ENCODE measurements around the gene TMOD3. TPM values are rescaled to one million over a fixed set of nuclear protein-coding genes. Genes with fewer than 3 reads are reported as not detected.
A peak's percentile ranks its signal among the peaks of the same experiment; 100 is the strongest.
"Not testable (repeated sequence)": the region's sequence is repeated elsewhere in the genome, so short reads cannot be mapped to it uniquely, and the experiment has no call there.

The TMOD3 gene
- 47.4 and 49.4 TPM in 2 replicates for total RNA-seq (2012; rRNA removed)

GRCh38 chr15:51829376-51830275 lies at the start of gene TMOD3:
Gene TMOD3 (plus strand): TSS chr15:51829653. CDS start chr15:51862885, 33,232 bp downstream.
- Histone ChIP-seq H3K4me3 (ENCODE audit: low read length) (peak within 1 kb of the TSS; percentile 82), H3K9ac (ENCODE audit: low read depth, low read length) (peak within 1 kb of the TSS; percentile 86), H3K36me3 (ENCODE audit: insufficient read depth, low read length) (no peaks in the 10 kb centered on the region), H3K27me3 (ENCODE audit: control insufficient read depth, insufficient read depth, low read length) (no peaks in the 10 kb centered on the region), H3K9me3 (replicated peaks; ENCODE audit: low read length) (no peaks in the 10 kb centered on the region), H3K4me1 (ENCODE audit: control insufficient read depth, insufficient read depth, low read length) (peaks cover 32% of the 10 kb centered on the region), H3K4me2 (ENCODE audit: low read length) (peak within 1 kb of the TSS; percentile 83)

GRCh38 chr15:51780636-51781035 lies 48.8 kb upstream of the TMOD3 start:
- Histone ChIP-seq H3K4me1 (ENCODE audit: control insufficient read depth, insufficient read depth, low read length) (no peaks in the 10 kb centered on the region), H3K4me2 (ENCODE audit: low read length) (no peak overlapping the region), H3K36me3 (ENCODE audit: insufficient read depth, low read length) (peaks cover 4% of the 10 kb centered on the region), H3K9me3 (replicated peaks; ENCODE audit: low read length) (no peaks in the 10 kb centered on the region), H3K9ac (ENCODE audit: low read depth, low read length) (no peak overlapping the region), H3K27me3 (ENCODE audit: control insufficient read depth, insufficient read depth, low read length) (no peaks in the 10 kb centered on the region), H3K4me3 (ENCODE audit: low read length) (no peak overlapping the region)

GRCh38 chr15:51781506-51781905 lies 47.9 kb upstream of the TMOD3 start:
- Histone ChIP-seq H3K9ac (ENCODE audit: low read depth, low read length) (no peak overlapping the region), H3K27me3 (ENCODE audit: control insufficient read depth, insufficient read depth, low read length) (no peaks in the 10 kb centered on the region), H3K36me3 (ENCODE audit: insufficient read depth, low read length) (peaks cover 4% of the 10 kb centered on the region), H3K9me3 (replicated peaks; ENCODE audit: low read length) (no peaks in the 10 kb centered on the region), H3K4me3 (ENCODE audit: low read length) (no peak overlapping the region), H3K4me2 (ENCODE audit: low read length) (no peak overlapping the region), H3K4me1 (ENCODE audit: control insufficient read depth, insufficient read depth, low read length) (no peaks in the 10 kb centered on the region)

GRCh38 chr15:51782357-51782896 lies 47.0 kb upstream of the TMOD3 start:
- Histone ChIP-seq H3K9ac (ENCODE audit: low read depth, low read length) (no peak overlapping the region), H3K4me3 (ENCODE audit: low read length) (no peak overlapping the region), H3K4me2 (ENCODE audit: low read length) (no peak overlapping the region), H3K4me1 (ENCODE audit: control insufficient read depth, insufficient read depth, low read length) (no peaks in the 10 kb centered on the region), H3K27me3 (ENCODE audit: control insufficient read depth, insufficient read depth, low read length) (no peaks in the 10 kb centered on the region), H3K9me3 (replicated peaks; ENCODE audit: low read length) (no peaks in the 10 kb centered on the region), H3K36me3 (ENCODE audit: insufficient read depth, low read length) (peaks cover 4% of the 10 kb centered on the region)

- Histone ChIP-seq H3K9ac (ENCODE audit: low read depth, low read length) (no peak overlapping the region), H3K9me3 (replicated peaks; ENCODE audit: low read length) (no peaks in the 10 kb centered on the region), H3K27me3 (ENCODE audit: control insufficient read depth, insufficient read depth, low read length) (no peaks in the 10 kb centered on the region), H3K4me2 (ENCODE audit: low read length) (no peak overlapping the region), H3K4me3 (ENCODE audit: low read length) (no peak overlapping the region), H3K4me1 (ENCODE audit: control insufficient read depth, insufficient read depth, low read length) (no peaks in the 10 kb centered on the region), H3K36me3 (ENCODE audit: insufficient read depth, low read length) (peaks cover 4% of the 10 kb centered on the region)
These were observed 45.5 kb upstream of the TMOD3 start for GRCh38 chr15:51783967-51784366.

- H3K9ac ChIP-seq (ENCODE audit: low read depth, low read length); H3K9me3 ChIP-seq (replicated peaks; ENCODE audit: low read length); H3K27me3 ChIP-seq (ENCODE audit: control insufficient read depth, insufficient read depth, low read length); H3K36me3 ChIP-seq (ENCODE audit: insufficient read depth, low read length); H3K4me2 ChIP-seq (ENCODE audit: low read length); H3K4me3 ChIP-seq (ENCODE audit: low read length); H3K4me1 ChIP-seq (ENCODE audit: control insufficient read depth, insufficient read depth, low read length): not testable (repeated sequence)
These were observed 42.3 kb upstream of the TMOD3 start for GRCh38 chr15:51787130-51787529.

- not testable (repeated sequence) for H3K4me3 ChIP-seq (ENCODE audit: low read length); H3K36me3 ChIP-seq (ENCODE audit: insufficient read depth, low read length); H3K9ac ChIP-seq (ENCODE audit: low read depth, low read length); H3K9me3 ChIP-seq (replicated peaks; ENCODE audit: low read length); H3K27me3 ChIP-seq (ENCODE audit: control insufficient read depth, insufficient read depth, low read length); H3K4me1 ChIP-seq (ENCODE audit: control insufficient read depth, insufficient read depth, low read length); H3K4me2 ChIP-seq (ENCODE audit: low read length)
These were observed 37.0 kb upstream of the TMOD3 start for GRCh38 chr15:51792474-51792873.

- Histone ChIP-seq H3K9me3 (replicated peaks; ENCODE audit: low read length) (no peaks in the 10 kb centered on the region), H3K9ac (ENCODE audit: low read depth, low read length) (no peak overlapping the region), H3K36me3 (ENCODE audit: insufficient read depth, low read length) (no peaks in the 10 kb centered on the region), H3K4me1 (ENCODE audit: control insufficient read depth, insufficient read depth, low read length) (no peaks in the 10 kb centered on the region), H3K27me3 (ENCODE audit: control insufficient read depth, insufficient read depth, low read length) (no peaks in the 10 kb centered on the region), H3K4me3 (ENCODE audit: low read length) (no peak overlapping the region), H3K4me2 (ENCODE audit: low read length) (no peak overlapping the region)
These were observed 35.7 kb upstream of the TMOD3 start for GRCh38 chr15:51793521-51794305.

- Histone ChIP-seq H3K9me3 (replicated peaks; ENCODE audit: low read length) (no peaks in the 10 kb centered on the region), H3K27me3 (ENCODE audit: control insufficient read depth, insufficient read depth, low read length) (no peaks in the 10 kb centered on the region), H3K36me3 (ENCODE audit: insufficient read depth, low read length) (no peaks in the 10 kb centered on the region), H3K4me2 (ENCODE audit: low read length) (no peak overlapping the region), H3K4me1 (ENCODE audit: control insufficient read depth, insufficient read depth, low read length) (no peaks in the 10 kb centered on the region), H3K4me3 (ENCODE audit: low read length) (no peak overlapping the region), H3K9ac (ENCODE audit: low read depth, low read length) (no peak overlapping the region)
These were observed 32.5 kb upstream of the TMOD3 start for GRCh38 chr15:51796847-51797401.

- Histone ChIP-seq H3K9me3 (replicated peaks; ENCODE audit: low read length) (no peaks in the 10 kb centered on the region), H3K36me3 (ENCODE audit: insufficient read depth, low read length) (no peaks in the 10 kb centered on the region), H3K9ac (ENCODE audit: low read depth, low read length) (no peak overlapping the region), H3K4me2 (ENCODE audit: low read length) (no peak overlapping the region), H3K27me3 (ENCODE audit: control insufficient read depth, insufficient read depth, low read length) (no peaks in the 10 kb centered on the region), H3K4me1 (ENCODE audit: control insufficient read depth, insufficient read depth, low read length) (no peaks in the 10 kb centered on the region), H3K4me3 (ENCODE audit: low read length) (no peak overlapping the region)
These were observed 31.2 kb upstream of the TMOD3 start for GRCh38 chr15:51798281-51798680.
